SIG-M5 (cell line): ENCODE results near the gene HSF4.

Source experiments
- DNase-seq: peaks from one replicate; lab custom pipeline; 2025; lab: John Stamatoyannopoulos, UW

Gene HSF4

DNA sequence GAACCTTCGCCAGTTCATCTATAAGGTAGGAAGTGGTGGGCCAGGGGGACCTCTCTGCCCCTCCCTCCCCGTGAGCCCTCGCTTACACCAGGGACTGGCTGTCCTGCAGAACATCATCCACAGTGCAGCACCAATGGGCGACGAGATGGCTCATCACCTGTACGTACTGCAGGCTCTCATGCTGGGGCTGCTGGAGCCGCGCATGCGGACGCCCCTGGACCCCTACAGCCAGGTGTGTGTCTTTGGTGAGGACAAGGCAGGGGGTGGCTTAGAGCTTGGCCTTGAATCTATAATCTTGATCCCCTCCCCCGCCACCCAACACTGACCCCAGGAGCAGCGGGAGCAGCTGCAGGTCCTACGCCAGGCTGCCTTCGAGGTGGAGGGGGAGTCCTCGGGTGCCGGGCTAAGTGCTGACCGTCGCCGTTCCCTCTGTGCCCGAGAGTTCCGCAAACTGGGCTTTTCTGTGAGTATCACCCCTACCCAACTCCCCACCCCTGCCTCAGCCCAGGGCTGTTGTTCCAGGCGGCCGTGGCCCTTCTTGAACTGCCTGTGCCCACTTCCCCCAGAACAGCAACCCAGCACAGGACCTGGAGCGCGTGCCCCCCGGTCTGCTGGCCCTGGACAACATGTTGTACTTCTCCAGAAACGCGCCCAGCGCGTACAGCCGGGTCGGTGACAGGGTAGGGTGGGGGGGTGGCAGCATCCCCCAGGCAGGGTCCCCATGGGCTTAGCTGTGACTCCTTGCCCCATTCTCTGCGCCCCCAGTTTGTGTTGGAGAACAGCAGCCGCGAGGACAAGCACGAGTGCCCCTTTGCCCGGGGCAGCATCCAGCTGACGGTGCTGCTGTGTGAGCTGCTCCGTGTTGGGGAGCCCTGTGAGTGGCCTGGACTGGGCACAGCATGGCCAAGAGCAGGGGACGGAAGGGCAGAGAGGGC lies 37.1 kb downstream of the HSF4 start:
- no peak for DNase-seq

DNA sequence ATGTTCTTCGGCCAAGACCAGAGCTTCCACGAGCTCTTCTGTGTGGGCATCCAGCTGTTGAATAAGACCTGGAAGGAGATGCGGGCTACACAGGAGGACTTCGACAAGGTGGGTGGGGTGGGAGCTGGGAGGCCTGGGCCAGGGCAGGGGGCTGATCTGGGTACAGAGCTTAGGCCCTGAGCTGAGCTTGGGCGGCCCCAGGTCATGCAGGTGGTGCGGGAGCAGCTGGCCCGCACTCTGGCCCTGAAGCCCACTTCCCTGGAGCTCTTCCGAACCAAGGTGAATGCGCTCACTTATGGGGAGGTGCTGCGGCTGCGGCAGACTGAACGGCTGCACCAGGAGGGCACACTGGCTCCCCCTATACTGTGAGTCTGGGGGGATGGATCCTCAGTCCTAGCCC lies 37.9 kb downstream of the HSF4 start:
- DNase-seq, result no peak

DNA sequence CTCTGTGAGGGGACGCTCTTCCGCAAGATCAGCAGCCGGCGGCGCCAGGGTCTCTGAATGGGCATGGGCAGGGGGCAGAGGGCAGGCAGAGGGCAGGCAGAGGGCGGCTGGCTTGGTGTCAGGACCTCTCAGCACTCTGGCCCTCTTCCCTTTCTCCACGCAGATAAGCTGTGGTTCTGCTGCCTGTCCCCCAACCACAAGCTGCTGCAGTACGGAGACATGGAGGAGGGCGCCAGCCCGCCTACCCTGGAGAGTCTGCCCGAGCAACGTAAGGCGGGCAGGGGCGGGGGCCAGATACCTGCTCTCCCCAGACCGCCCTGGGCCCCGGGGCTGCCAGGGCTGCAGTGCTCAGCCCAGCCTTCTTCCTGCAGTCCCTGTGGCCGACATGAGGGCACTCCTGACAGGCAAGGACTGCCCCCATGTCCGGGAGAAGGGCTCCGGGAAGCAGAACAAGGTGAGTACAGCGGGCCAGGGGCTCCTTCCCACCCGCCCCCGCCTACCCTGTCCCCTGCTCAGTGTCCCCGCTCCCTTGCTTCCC lies 38.5 kb downstream of the HSF4 start:
- DNase-seq, result no peak

DNA sequence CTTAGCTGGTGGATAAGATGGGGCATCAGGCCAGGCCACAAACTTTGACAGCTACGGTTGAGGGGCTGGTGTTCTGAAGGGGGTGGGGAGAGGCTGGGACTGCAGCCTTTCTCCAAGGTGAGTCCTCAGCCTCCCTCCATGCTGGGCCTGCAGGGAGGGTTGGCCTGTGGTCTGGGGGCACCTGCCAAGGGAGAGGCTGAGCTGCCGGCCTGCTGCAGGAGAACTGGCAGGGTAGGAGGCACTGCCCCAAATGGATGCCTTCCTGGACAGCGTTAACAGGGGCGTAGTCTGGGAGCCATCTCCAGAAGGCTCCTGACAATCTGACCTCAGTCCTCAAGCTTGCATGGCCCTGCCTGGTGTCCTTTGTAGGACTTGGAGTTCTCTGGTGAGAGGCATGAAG lies 39.5 kb downstream of the HSF4 start:
- DNase-seq, result no peak

DNA sequence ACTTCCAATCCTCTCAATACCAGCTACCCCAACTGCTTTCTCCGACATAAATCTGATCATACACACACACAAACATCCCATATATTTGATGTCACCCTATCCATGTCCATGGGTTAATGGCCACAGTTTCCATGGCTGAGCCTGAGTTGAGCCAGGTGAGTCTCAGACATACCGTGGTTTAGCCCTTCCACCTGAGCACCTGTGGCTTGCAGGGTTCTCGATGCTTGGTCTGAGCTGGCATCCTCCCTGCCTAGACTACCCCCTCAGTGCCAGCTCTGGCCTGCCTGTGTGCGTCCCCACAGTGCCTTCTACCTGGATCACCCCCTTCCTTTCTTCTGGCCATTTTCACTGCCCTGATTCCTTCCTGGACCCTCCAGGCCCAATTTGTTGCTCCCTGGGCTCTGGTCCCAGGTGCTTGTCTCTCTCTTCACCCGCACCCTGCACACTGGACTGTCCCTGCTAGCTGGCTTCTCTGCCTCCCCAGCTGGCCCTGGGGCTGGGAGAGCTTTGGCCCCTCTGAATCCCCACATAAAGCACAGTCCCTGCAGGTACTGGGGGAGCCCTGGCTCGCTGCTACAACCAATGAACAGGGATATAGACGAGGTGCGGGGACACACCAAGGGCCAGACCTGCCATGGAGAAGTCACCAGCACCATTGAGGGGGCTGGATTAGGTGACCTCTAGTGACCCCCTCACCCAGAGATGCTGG lies 41.7 kb downstream of the HSF4 start:
- DNase-seq, result no peak

DNA sequence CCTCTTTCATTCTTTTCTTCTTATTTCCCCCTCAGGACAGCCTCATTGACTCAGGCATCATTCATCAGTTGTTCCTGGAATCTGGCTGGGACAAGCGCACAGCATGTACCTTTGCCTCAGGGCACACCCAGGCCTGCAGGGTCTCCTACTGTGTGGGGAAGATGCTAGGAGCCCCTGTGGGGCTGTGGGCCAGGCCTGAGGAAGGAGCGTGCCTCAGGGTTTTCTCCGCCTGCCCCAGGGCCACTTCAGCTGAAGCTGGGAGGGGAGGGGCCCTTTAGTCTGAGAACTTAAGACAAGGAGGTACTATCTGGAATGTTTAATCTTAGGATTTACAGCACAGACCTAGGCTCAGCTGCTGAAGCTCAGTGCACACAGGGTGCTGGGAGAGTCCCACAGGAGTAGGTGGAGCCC lies 42.3 kb downstream of the HSF4 start:
- no peak for DNase-seq

DNA sequence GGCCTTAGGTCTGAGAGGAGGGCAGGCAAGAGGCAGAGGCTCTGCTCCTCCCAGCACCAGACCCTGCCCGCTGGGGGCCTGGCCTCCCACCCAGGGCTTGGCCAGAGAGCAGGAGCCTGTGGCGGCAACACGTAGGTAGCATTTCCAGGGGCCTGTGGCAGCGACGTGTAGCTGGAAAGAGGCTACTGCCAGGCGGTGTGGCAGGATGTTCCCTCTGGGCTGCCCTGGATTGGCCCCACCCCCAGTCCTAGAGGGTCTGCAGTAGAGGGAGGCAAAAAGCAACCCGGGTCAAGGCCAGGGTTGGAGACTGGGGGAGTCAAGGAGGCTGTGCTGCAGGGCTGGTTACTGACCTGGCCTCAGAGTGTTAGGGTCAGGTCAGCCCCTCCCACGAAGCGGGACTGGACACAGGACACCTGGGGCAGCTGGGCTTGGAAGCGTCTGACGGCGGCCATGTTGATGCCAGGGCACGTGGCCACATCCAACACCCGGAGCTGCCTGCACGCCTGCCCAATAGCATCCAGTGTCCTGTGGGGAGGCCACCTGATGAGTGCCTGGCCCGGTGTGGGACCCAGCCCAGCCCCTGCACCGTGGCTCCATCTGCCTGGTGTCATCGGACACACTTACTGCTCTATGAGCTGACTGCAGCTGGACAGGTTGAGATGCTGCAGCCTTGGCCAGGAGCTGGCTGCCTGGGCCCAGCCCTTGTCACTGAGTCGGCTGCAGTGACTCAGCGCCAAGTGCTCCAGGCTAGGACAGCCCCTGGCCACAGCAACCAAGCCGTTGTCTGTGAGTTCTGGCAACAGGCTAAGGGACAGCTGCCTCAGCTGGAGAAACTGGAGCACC lies 42.9 kb downstream of the HSF4 start:
- DNase-seq, result no peak

DNA sequence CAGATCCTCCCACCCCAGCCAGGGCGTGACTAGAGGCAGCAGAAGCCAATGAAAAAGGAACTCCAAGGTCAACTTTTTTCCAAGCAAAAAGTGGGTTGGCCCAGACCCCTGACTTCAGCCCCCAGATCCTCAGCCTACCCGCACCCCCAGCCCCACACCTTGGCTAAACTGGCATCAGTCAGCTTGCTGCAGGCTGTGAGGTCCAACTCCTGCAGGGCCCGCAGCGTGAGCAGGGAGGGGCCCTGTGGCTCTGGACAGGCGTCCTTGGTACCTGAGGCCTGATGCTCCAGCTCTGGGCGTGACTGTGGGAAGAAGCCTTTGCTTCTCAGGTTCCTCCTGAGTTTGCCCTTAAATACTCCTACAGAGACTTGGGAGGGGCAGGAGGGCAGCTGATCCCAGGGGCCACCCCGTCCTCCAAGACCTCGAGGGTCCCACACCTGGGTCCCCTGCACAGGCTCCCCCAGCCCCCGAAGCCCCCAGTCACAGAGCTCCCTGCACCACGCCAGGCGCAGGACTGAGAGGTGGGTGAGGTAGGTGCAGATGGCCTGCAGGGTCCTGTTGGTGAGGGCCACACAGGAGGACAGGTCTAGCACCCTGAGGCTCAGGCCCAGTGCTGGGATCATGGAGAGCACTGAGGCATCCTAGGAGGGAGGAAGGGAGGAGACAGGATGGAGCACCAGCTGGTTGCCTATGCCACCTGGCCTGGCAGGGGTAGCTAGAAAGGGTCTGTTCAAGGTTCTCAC lies 43.8 kb downstream of the HSF4 start:
- no peak for DNase-seq

DNA sequence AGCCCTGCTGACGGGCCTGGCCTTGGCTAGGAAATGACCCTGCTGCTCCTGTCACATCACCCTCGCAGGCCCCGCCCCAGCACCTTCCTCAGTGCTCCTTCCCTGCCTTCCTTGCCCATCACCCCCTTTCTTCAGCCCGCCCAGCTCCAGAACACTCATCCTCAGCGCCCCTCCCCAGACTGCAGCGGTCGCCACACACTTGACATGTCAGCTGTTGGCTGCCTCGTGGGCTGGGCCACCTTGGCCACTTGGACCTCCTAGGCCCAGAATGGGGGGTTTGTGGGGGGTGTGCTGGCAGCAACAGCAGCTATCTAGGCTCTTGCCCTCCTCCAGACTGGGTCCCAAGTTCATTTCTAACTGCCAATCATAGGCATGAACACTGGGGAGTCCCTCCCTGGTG lies 45.0 kb downstream of the HSF4 start:
- DNase-seq, result no peak

DNA sequence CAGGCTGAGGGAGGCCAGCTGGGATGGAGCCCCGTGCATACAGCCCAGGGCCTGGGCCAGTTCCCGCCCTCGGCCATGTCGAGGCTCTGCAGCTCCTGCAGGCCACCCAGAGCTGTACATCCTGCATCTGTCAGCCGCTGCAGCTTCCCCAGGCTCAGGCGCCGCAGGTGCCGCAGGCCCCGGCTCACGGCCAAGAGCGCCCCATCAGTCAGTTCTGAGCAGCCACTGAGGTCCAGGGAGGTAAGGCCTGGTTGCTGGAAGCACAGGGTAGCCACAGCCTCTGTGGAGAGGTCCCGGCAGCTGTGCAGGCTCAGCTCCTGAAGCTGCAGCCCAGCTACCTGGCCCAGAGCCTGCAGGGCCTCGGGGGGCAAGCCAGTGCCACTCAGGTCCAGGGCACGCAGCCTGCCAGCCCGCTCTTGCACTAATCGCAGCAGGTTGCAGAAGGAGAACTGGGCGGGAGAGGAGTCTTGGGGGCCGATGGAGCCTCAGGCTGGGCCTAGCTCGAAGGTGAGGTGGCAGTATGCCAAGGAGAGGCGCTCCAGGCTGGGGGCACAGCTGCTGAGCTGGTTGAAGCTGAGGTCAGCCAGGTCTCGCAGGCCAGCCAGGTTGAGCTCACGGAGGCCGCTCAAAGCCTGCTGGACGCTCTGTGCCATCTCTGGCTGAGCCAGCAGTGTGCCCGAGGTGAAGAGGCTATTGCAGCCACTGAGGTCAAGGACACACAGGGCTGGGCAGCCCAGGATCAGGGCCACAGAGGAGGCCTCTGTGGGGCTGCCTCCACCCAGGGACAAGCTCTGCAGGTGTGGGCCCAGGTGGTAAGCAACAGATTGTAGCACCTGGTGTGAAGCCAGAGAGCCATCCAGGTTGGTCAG lies 45.8 kb downstream of the HSF4 start:
- no peak for DNase-seq

DNA sequence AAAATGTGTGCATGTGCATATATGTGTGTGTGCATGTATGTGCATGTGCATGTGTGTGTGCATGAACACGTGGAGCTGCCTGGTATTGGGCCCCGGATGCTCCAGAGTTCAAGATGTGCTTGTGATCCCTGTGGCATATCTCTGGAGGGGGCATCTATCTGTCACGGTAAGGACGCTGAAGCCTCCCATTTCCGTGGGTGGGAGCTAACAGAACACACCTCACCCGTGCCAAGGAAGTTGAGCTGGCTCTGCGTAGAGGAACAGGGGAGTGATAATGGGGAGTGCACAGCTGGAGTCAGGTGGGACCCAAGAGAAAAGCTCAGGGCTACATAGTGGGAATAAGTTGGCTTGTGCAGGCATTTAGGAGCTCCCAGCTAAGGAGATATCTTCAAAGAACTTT lies 47.1 kb downstream of the HSF4 start:
- no peak for DNase-seq

DNA sequence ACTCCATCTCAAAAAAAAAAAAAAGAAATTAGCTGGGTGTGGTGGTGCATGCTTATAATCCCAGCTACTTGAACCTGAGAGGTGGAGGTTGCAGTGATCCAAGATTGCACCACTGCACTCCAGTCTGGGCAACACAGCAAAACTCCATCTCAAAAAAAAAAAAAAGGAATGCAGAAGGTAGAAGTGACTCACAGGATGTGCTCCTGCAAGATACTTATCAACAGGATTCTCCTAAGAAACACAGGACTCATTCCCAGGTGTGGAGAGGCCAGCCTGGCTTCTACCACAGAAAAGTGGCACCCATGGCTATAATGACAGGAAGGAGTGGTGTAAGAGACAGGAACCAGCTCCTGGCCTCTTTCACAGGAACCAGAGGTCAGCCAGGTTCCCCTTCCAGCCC lies 48.2 kb downstream of the HSF4 start:
- DNase-seq, result no peak

DNA sequence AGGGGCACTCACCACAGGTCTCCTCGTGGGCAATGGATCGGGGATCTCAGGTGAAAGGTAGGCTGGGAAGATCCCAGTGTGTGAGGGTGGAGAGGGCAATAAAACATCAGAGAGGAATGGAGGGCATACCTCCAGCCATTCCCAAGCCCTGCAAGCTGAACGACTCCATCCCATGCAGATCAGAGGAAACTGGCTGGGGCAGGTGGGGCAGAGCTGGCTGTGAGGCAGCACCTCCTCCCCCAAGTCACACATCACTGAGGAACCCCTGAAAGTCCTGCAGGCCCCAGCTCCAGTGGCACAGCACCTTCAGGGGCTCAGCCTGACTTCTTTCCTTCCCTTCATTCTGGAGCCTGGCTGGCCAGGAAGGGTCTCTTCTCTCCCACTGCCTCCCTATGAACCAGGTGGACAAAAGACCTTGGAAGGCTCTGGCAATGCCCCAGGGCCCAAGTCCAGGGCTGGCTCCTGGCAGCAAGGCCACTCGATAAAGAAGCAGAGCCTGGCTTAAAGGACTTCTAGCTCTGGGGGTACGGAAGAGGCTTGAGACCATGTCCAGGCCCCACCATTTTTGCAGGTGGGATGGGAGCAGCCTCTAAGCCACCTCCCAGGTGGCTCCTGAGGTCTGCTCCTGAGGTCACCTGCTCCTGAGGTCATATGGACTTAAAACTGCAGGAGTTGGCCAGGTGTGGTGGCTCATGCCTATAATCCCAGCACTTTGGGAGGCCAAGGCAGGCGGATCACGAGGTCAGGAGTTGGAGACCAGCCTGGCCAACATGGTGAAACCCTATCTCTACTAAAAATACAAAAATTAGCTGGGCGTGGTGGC lies 48.9 kb downstream of the HSF4 start:
- DNase-seq, result no peak

DNA sequence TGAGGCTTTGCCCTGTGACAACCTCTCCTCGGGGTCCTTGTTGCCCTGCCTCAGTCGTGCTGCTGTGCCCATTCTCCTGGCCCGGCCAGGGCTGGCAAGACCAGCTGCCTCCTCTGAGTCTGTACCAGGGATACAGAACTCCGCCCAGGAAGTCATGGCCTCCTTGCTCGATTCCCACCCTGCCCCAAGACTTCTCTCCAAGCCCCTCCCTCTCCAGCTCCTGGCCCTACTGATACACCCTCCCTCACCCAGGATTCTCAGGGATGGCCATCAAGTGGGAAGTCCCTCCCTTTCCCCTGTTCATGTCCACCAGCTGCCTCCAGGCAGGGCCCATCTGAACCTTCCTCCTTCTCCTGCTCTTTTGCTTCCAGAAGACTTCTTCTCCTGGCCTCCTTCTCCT lies 51.2 kb downstream of the HSF4 start:
- no peak for DNase-seq

DNA sequence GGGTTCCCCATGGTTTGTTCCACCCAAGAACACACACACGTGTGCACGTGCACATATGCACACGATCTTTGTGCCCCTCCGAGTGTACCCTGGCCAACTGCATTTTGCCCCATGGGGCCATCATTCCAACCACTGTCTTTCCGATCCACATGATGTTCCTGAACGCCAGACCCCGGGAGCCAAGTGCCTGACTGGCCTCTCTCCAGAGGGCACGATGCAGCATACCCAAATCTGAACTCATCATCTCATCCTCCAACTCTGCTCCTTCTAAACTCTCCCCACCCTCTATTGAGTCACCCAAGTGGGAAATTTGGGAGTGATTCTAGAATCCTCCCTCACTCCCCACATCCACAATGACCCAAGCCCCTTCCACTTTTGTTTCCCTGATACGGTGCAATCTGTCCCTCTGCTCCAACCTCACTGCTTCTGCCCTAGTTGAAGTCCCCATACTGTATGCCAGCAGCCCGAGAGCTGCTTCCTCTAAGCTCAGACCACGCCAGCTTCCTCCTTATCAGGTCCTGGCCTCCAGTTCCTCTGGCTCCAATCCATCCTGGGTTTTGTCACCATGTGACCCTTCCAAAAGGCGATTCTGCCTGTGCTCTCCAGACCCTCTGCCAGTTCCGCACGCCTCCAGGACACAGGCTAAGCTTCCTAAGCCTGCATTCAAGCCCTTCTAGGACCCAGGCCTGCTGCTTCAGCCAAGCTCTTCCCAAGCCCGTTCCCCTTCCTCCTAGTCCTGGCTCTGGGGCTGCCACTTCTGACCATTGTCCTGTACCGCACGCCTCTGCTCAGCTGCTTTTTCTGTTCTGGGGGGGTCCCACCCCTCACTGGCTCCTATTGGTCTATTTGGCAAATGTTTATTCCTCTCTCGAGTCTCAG lies 52.3 kb downstream of the HSF4 start:
- no peak for DNase-seq
